ENCODE measurements around the gene MGAT4B.

DNA sequence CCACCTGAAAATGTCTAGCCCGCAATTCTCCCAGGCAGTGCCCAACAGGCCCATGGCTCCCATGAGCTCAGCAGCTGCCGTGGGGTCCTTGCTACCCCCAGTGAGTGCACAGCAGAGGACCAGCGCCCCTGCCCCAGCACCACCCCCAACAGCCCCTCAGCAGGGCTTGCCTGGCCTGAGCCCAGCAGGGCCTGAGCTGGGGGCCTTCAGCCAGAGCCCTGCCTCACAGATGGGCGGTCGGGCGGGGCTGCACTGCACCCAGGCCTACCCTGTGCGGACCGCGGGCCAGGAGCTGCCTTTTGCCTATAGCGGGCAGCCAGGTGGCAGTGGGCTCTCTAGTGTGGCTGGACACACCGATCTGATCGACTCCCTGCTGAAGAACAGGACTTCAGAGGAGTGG lies 32.2 kb downstream of the MGAT4B start:
- TF ChIP-seq, protein P1, sequence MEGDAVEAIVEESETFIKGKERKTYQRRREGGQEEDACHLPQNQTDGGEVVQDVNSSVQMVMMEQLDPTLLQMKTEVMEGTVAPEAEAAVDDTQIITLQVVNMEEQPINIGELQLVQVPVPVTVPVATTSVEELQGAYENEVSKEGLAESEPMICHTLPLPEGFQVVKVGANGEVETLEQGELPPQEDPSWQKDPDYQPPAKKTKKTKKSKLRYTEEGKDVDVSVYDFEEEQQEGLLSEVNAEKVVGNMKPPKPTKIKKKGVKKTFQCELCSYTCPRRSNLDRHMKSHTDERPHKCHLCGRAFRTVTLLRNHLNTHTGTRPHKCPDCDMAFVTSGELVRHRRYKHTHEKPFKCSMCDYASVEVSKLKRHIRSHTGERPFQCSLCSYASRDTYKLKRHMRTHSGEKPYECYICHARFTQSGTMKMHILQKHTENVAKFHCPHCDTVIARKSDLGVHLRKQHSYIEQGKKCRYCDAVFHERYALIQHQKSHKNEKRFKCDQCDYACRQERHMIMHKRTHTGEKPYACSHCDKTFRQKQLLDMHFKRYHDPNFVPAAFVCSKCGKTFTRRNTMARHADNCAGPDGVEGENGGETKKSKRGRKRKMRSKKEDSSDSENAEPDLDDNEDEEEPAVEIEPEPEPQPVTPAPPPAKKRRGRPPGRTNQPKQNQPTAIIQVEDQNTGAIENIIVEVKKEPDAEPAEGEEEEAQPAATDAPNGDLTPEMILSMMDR (IDR thresholded peaks at IDR 0.05): no peak
- TF ChIP-seq POLR2AphosphoS5 (IDR thresholded peaks at IDR 0.05; ENCODE audit: insufficient read depth in 1 of 2, low read depth in 1 of 2): no peak
- no peak for TF ChIP-seq POLR2A (IDR thresholded peaks at IDR 0.05)
